K562 (cell line): ENCODE measurements around the gene MGA. TPM values are rescaled to one million over a fixed set of nuclear protein-coding genes. Genes with fewer than 3 reads are reported as not detected.

Experiments
- ATAC-seq: fragments of 200-7000 bp; cut with Tn5 transposase; 3 replicates; pipeline ENCODE4 v1.9.1; 2020; ENCODE audit warnings: moderate library complexity
- BruUV-seq: library from RNA; stranded (reverse); fragments of 400-500 nt; replicated peaks from 2 replicates; lab custom pipeline; 2021; lab: Mats Ljungman, UMichigan
- CTCF ChIA-PET: fragments of 300-600 bp; formaldehyde crosslinking; extraction: SDS; loops from one replicate; lab custom pipeline; 2021; ENCODE audit warnings: low intra/inter-chr PET ratio; lab: Yijun Ruan, JAX
- POLR2A ChIA-PET: fragments of 300-600, 350-650 bp; sonication (Branson Sonifier 250); formaldehyde crosslinking; extraction: SDS; loops from one replicate; lab custom pipeline; 2021; ENCODE audit warnings: antibody characterized with exemption, inconsistent platforms; lab: Yijun Ruan, JAX
- DNase-seq, 4 experiments: peaks; one replicate each; pipeline versions ENCODE4 v3.0.0 to v3.0.0-alpha.2; 2011 to 2018; ENCODE audit warnings: low spot score in 3 of 4, mixed read lengths in 3 of 4; ENCODE audit errors: extremely low read depth in 1 of 4
- FAIRE-seq: peaks from 2 replicates; lab custom pipeline; 2011; peaks lifted over from hg19 to GRCh38; lab: Jason Lieb, UNC
- H2AFZ ChIP-seq: 2 replicates; pipeline ENCODE4 v1.6.0; 2011; ENCODE audit warnings: low read depth, low read length, control low read depth, inconsistent platforms
- H3K27ac ChIP-seq: fragments of 200-600 bp; 3 replicates; pipeline ENCODE4 v1.8.0; 2011; ENCODE audit warnings: low read depth, mild to moderate bottlenecking, control low read depth, inconsistent platforms, low read length, moderate library complexity, mixed read lengths; ENCODE audit errors: extremely low read depth
- H3K27me3 ChIP-seq, 2 experiments: fragments of 300-600 bp in 1 of 2; 2 replicates in 1 of 2; 3 replicates in 1 of 2; pipeline versions ENCODE4 v1.6.0 to v1.8.0; 2011; ENCODE audit warnings: inconsistent platforms in 2 of 2, low read length in 2 of 2, mild to moderate bottlenecking in 1 of 2, mixed read lengths in 1 of 2, moderate library complexity in 1 of 2; ENCODE audit not compliant: control insufficient read depth in 2 of 2, insufficient read depth in 2 of 2
- H3K36me3 ChIP-seq: fragments of 300-600 bp; 3 replicates; pipeline ENCODE4 v1.8.0; 2011; ENCODE audit warnings: mild to moderate bottlenecking, low read length, inconsistent platforms; ENCODE audit not compliant: control insufficient read depth, insufficient read depth
- H3K4me1 ChIP-seq, 2 experiments: fragments of 200-600 bp in 1 of 2; replicated peaks in 1 of 2; 2 replicates in 1 of 2; 3 replicates in 1 of 2; pipeline versions ENCODE4 v1.5.1 to v1.8.0; 2011; ENCODE audit warnings: inconsistent platforms in 2 of 2, low read length in 2 of 2, mild to moderate bottlenecking in 1 of 2, mixed read lengths in 1 of 2, moderate library complexity in 1 of 2; ENCODE audit not compliant: control insufficient read depth in 2 of 2, insufficient read depth in 2 of 2
- H3K4me2 ChIP-seq: 2 replicates; pipeline ENCODE4 v1.6.1; 2011; ENCODE audit warnings: low read length, control low read depth, inconsistent platforms, mixed read lengths; ENCODE audit not compliant: insufficient read depth
- H3K4me3 ChIP-seq: fragments of 200-600 bp; sonication (generic), shearing (Covaris generic); 2 replicates; pipeline ENCODE4 v1.5.1; 2016; ENCODE audit warnings: control low read depth, inconsistent platforms
- H3K79me2 ChIP-seq: fragments of 200-600 bp; 3 replicates; pipeline ENCODE4 v1.8.0; 2011; ENCODE audit warnings: low read length, inconsistent platforms; ENCODE audit not compliant: control insufficient read depth, insufficient read depth
- H3K9ac ChIP-seq, 2 experiments: 2 replicates each; pipeline versions ENCODE4 v1.6.0 to v1.6.1; 2011; ENCODE audit warnings: low read depth in 2 of 2, low read length in 2 of 2, control low read depth in 1 of 2, inconsistent platforms in 1 of 2, mild to moderate bottlenecking in 1 of 2, mixed read lengths in 1 of 2; ENCODE audit not compliant: insufficient read depth in 1 of 2
- H3K9me1 ChIP-seq: one replicate; pipeline ENCODE4 v1.6.0; 2011; ENCODE audit warnings: inconsistent platforms, mild to moderate bottlenecking, low read length, moderate library complexity; ENCODE audit not compliant: control insufficient read depth, insufficient read depth
- H3K9me3 ChIP-seq: replicated peaks from 2 replicates; pipeline ENCODE4 v1.5.1; 2011; ENCODE audit warnings: low read depth, low read length, inconsistent platforms; ENCODE audit not compliant: control insufficient read depth, insufficient read depth
- H4K20me1 ChIP-seq: replicated peaks from 2 replicates; pipeline ENCODE4 v1.6.1; 2011; ENCODE audit warnings: low read length, inconsistent platforms, mixed read lengths; ENCODE audit not compliant: control insufficient read depth, insufficient read depth
- CEBPB ChIP-seq: fragments of 450-650 bp; IDR thresholded peaks from 2 replicates; pipeline ENCODE4 v1.6.1; 2016; ENCODE audit warnings: missing genetic modification characterization, missing compliant biosample characterization
- CEBPG ChIP-seq, 3 experiments: fragments of 200-800 bp in 1 of 3; sonication (Bioruptor generic) in 1 of 3; sonication (generic) in 1 of 3; formaldehyde crosslinking in 1 of 3; IDR thresholded peaks in 2 of 3; conservative IDR thresholded peaks in 1 of 3; 2 replicates each; pipeline versions ENCODE4 v1.6.1 to v1.8.0; 2016 to 2022; ENCODE audit warnings: missing compliant biosample characterization in 2 of 3, missing genetic modification characterization in 2 of 3, mild to moderate bottlenecking in 1 of 3, missing genetic modification reagents in 1 of 3
- CHAMP1 ChIP-seq: fragments of 450-650 bp; IDR thresholded peaks from 2 replicates; pipeline ENCODE4 v1.6.1; 2016; ENCODE audit warnings: mild to moderate bottlenecking
- FOSL1 ChIP-seq: fragments of 200-800 bp; sonication (Bioruptor generic); conservative IDR thresholded peaks from 2 replicates; pipeline ENCODE4 v1.6.1; 2016; ENCODE audit warnings: missing genetic modification characterization, missing compliant biosample characterization
- HOMEZ ChIP-seq: fragments of 250-450 bp; sonication (Bioruptor Pico); IDR thresholded peaks from 2 replicates; pipeline ENCODE4 v1.4.0; 2020; ENCODE audit warnings: mild to moderate bottlenecking, moderate library complexity
- PURB ChIP-seq: sonication (generic); formaldehyde crosslinking; IDR thresholded peaks from 2 replicates; pipeline ENCODE4 v1.9.0; 2021; ENCODE audit warnings: low read depth, mild to moderate bottlenecking, missing genetic modification reagents
- SNRNP70 ChIP-seq: fragments of 200-400 bp; formaldehyde crosslinking; optimal IDR thresholded peaks from 2 replicates; pipeline ENCODE3; 2017; ENCODE audit warnings: low read depth, low read length
- ZNF224 ChIP-seq: sonication (generic); formaldehyde crosslinking; IDR thresholded peaks from 2 replicates; pipeline ENCODE4 v1.8.0; 2022; ENCODE audit warnings: mild to moderate bottlenecking, missing genetic modification reagents
- ZNF384 ChIP-seq: IDR thresholded peaks from 2 replicates; pipeline ENCODE4 v1.6.1; 2012; ENCODE audit warnings: low read depth, low read length, improper control_type of control experiment
- ZNF586 ChIP-seq: fragments of 450-650 bp; formaldehyde crosslinking; conservative IDR thresholded peaks from 2 replicates; pipeline ENCODE4 v1.4.0; 2020; ENCODE audit warnings: mild to moderate bottlenecking, moderate library complexity
- ZNF830 ChIP-seq: fragments of 250-450 bp; sonication (Bioruptor Pico); IDR thresholded peaks from 2 replicates; pipeline ENCODE4 v1.5.0; 2021; ENCODE audit warnings: mild to moderate bottlenecking
- WGBS: fragments of 100-300 bp; shearing (Covaris generic); methylation state at CpG from one replicate; pipeline ENCODE4 v1.1.6; 2016; ENCODE audit warnings: low coverage, mixed read lengths; ENCODE audit not compliant: insufficient coverage; ENCODE audit errors: missing lambda C conversion rate; 5-methylcytosine and 5-hydroxymethylcytosine counted together
- in situ Hi-C: fragments of 300-500 bp; cut with MboI; formaldehyde crosslinking; loops from 4 replicates; pipeline ENCODE4 v1.15.0; 2018; ENCODE audit warnings: inconsistent platforms, mixed read lengths
- intact Hi-C: fragments of 100-400 bp; cut with micrococcal nuclease; formaldehyde crosslinking; loops from 2 replicates; pipeline ENCODE4 v1.14.2; 2022
- polyA plus RNA-seq, 8 experiments: library from polyadenylated mRNA; depleted of rRNA in 4 of 8; stranded (reverse) in 5 of 8; unstranded in 3 of 8; fragments of >200 nt; fragmentation: Nextera tagmentation in 2 of 8; fragmentation: Illumina TruSeq in 1 of 8; extraction: Ambion mirVana in 2 of 8; extraction: Trizol in 1 of 8; gene quantifications; 2 replicates each; pipeline versions ENCODE4 v1.2.1 to v1.2.3, GENCODE V29; 2011 to 2014; ENCODE audit warnings: inconsistent platforms in 1 of 8, missing spikeins in 1 of 8
- total RNA-seq, 7 experiments: library from RNA; depleted of rRNA in 6 of 7; stranded (reverse); fragments of >200 nt in 6 of 7; fragmentation: Illumina TruSeq in 2 of 7; extraction: Trizol in 2 of 7; gene quantifications; 2 replicates each; pipeline versions ENCODE4 v1.2.1 to v1.2.3, GENCODE V29; 2011 to 2021; ENCODE audit warnings: low replicate concordance in 1 of 7

Gene MGA
- total and polyA plus RNA-seq, 9 of the 15 experiments (the other 6 are each of a cell fraction or from before 2014, with no cell fraction given) = 4.7 to 56.1 (median 21.1) TPM

- in situ Hi-C loops = no loop called here
- no peak overlapping the region for H3K4me3 ChIP-seq
- no peaks in the 10 kb centered on the region for H4K20me1 ChIP-seq
- TF ChIP-seq ZNF586 (CRISPR knock-in tag) (no peak), HOMEZ (CRISPR knock-in tag) (no peak), ZNF384 (0 out of 2 replicates have a peak, but pooled peaks have one; percentile 6), ZNF224 (CRISPR knock-in tag) (no peak), SNRNP70 (no peak), FOSL1 (tag) (peak; percentile 51; the same call in 1 of the 2 replicates), ZNF830 (CRISPR knock-in tag) (no peak), CEBPB (peak; percentile 74), PURB (CRISPR knock-in tag) (no peak), CHAMP1 (no peak), CEBPG (CRISPR knock-in tag; IDR thresholded peaks at IDR 0.05) (no peak), CEBPG (tag; conservative IDR thresholded peaks at IDR 0.05 in 1 of 2, IDR thresholded peaks at IDR 0.05 in 1 of 2) (peak; percentile 63 to 75; a peak in 3 of 4 replicates)
- no peak overlapping the region for H3K4me2 ChIP-seq
- DNase-seq = no peak
- no peak for ATAC-seq
- no peak overlapping the region for H3K9ac ChIP-seq
- intact Hi-C loops = no loop called here
- no peak overlapping the region for H2AFZ ChIP-seq
- peaks cover 60% of the 10 kb centered on the region for H3K36me3 ChIP-seq
- CTCF ChIA-PET = no interaction called here
- FAIRE-seq = no peak
- WGBS = 69% methylated on average over 1 of the region's 1 CpG
- H3K9me1 ChIP-seq = no peaks in the 10 kb centered on the region
- no TSS peak for BruUV-seq
- POLR2A ChIA-PET = interaction anchor here (1.3 kb wide), 1 partner anchor 23 kb away, joined by 4 read pairs; no protein-coding TSS in a partner anchor
- H3K79me2 ChIP-seq = no peaks in the 10 kb centered on the region; the same call in 2 of the 3 replicates
- no peak overlapping the region for H3K27ac ChIP-seq
- no peaks in the 10 kb centered on the region for H3K27me3 ChIP-seq
- H3K9me3 ChIP-seq = no peaks in the 10 kb centered on the region
- no peaks in the 10 kb centered on the region for H3K4me1 ChIP-seq
These were observed 86.6 kb downstream of the MGA start for GRCh38 chr15:41746802-41747201.
